ENCODE data around the gene SLC43A2. TPM values are rescaled to one million over a fixed set of nuclear protein-coding genes. Genes with fewer than 3 reads are reported as not detected.

Gene SLC43A2
- total and polyA plus RNA-seq, 2 of the 13 experiments (the other 11 are each of a cell fraction or from before 2014, with no cell fraction given), result 7.3 to 20.0 TPM

DNA sequence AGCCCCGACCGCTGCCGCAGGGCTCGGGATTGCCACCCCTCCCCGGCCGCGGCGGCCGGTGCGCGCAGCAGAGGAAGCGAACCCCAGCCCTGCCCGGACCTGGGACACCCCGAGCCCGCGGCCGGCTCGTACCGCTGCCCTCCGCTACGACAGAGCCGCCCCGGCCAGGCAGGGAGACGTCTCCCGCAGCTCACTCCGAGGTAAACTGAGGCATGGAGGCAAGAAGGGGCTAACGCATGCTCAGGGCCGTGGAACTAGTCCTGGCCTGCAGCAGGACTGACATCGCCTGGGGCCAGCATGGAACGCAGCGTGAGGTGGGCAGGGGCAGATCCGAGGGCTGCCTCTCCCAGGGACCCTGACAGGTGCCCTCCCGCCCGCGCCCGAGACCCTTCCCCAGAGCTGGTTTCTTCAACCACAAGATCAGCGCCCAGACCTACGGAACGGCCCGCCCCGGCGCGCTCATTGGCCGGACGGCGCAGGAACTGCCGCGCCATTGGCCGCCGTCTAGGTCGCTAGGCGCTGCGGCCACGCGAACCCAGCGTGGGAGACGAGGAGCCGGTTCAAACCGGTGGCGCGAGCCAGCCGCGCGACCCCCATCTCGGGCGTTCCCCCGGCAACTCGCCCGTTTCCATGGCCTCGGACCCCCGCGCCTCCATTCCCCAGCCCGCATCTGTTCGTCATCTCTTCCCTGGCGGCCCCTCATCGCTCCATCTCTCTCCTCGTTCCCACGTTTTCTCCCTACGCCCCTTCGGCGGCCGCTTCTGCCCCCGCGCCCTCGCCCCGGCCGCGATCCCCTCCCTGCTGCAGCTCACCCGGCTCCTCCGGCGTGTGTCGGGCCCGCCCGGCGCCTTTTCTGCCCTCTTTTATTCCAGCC, at the start of gene SLC43A2 (continued):
- TF ChIP-seq, protein P1, sequence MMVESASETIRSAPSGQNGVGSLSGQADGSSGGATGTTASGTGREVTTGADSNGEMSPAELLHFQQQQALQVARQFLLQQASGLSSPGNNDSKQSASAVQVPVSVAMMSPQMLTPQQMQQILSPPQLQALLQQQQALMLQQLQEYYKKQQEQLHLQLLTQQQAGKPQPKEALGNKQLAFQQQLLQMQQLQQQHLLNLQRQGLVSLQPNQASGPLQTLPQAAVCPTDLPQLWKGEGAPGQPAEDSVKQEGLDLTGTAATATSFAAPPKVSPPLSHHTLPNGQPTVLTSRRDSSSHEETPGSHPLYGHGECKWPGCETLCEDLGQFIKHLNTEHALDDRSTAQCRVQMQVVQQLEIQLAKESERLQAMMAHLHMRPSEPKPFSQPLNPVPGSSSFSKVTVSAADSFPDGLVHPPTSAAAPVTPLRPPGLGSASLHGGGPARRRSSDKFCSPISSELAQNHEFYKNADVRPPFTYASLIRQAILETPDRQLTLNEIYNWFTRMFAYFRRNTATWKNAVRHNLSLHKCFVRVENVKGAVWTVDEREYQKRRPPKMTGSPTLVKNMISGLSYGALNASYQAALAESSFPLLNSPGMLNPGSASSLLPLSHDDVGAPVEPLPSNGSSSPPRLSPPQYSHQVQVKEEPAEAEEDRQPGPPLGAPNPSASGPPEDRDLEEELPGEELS (CRISPR knock-in tag; IDR thresholded peaks at IDR 0.05), result no peak
- TF ChIP-seq, protein P2, sequence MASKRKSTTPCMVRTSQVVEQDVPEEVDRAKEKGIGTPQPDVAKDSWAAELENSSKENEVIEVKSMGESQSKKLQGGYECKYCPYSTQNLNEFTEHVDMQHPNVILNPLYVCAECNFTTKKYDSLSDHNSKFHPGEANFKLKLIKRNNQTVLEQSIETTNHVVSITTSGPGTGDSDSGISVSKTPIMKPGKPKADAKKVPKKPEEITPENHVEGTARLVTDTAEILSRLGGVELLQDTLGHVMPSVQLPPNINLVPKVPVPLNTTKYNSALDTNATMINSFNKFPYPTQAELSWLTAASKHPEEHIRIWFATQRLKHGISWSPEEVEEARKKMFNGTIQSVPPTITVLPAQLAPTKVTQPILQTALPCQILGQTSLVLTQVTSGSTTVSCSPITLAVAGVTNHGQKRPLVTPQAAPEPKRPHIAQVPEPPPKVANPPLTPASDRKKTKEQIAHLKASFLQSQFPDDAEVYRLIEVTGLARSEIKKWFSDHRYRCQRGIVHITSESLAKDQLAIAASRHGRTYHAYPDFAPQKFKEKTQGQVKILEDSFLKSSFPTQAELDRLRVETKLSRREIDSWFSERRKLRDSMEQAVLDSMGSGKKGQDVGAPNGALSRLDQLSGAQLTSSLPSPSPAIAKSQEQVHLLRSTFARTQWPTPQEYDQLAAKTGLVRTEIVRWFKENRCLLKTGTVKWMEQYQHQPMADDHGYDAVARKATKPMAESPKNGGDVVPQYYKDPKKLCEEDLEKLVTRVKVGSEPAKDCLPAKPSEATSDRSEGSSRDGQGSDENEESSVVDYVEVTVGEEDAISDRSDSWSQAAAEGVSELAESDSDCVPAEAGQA (IDR thresholded peaks at IDR 0.05; ENCODE audit: low read depth), result no peak
- TF ChIP-seq, protein P2 (CRISPR knock-in tag; IDR thresholded peaks at IDR 0.05; ENCODE audit: borderline replicate concordance), result no peak
- TF ChIP-seq POLR2G (IDR thresholded peaks at IDR 0.05; ENCODE audit: low read depth, low read length) (no peak), CAMTA2 (CRISPR knock-in tag; IDR thresholded peaks at IDR 0.05; ENCODE audit: borderline replicate concordance) (no peak), ZBTB38 (CRISPR knock-in tag; IDR thresholded peaks at IDR 0.05) (no peak), NR0B2 (CRISPR knock-in tag; IDR thresholded peaks at IDR 0.05) (peak; percentile 60; the same call in 1 of the 2 replicates), ISX (CRISPR knock-in tag; conservative IDR thresholded peaks at IDR 0.05) (no peak; the same call in 1 of the 2 replicates), SAFB2 (CRISPR knock-in tag; IDR thresholded peaks at IDR 0.05; ENCODE audit: borderline replicate concordance, low read depth) (no peak), RFXANK (CRISPR knock-in tag; IDR thresholded peaks at IDR 0.05) (no peak), SOX13 (IDR thresholded peaks at IDR 0.05) (no peak), SOX13 (CRISPR knock-in tag; conservative IDR thresholded peaks at IDR 0.05 in 1 of 2, IDR thresholded peaks at IDR 0.05 in 1 of 2) (no peak), ZSCAN21 (CRISPR knock-in tag; IDR thresholded peaks at IDR 0.05; ENCODE audit: borderline replicate concordance) (no peak), ZSCAN25 (CRISPR knock-in tag; IDR thresholded peaks at IDR 0.05) (no peak), HIVEP1 (CRISPR knock-in tag; IDR thresholded peaks at IDR 0.05) (0 out of 2 replicates have a peak, but pooled peaks have one; percentile 31)
- TF ChIP-seq, protein P3, sequence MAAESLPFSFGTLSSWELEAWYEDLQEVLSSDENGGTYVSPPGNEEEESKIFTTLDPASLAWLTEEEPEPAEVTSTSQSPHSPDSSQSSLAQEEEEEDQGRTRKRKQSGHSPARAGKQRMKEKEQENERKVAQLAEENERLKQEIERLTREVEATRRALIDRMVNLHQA (CRISPR knock-in tag; IDR thresholded peaks at IDR 0.05), result no peak
- TF ChIP-seq, protein P4, sequence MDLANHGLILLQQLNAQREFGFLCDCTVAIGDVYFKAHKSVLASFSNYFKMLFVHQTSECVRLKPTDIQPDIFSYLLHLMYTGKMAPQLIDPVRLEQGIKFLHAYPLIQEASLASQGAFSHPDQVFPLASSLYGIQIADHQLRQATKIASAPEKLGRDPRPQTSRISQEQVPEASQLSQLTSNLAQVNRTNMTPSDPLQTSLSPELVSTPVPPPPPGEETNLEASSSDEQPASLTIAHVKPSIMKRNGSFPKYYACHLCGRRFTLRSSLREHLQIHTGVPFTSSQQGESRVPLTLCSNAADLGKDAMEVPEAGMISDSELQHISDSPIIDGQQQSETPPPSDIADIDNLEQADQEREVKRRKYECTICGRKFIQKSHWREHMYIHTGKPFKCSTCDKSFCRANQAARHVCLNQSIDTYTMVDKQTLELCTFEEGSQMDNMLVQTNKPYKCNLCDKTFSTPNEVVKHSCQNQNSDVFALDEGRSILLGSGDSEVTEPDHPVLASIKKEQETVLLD (CRISPR knock-in tag; IDR thresholded peaks at IDR 0.05; ENCODE audit: low read depth), result no peak

Measured in HepG2 (cell line).